HG03280 (cell line): ENCODE measurements around the gene DCTN2.

Experiments
- ATAC-seq: cut with Tn5 transposase; IDR thresholded peaks from one replicate; pipeline ENCODE4 v1.9.1; 2021; ENCODE audit warnings: mild to moderate bottlenecking, moderate library complexity; ENCODE audit not compliant: unreplicated experiment

Gene DCTN2

GRCh38 chr12:57550641-57551549, 3.9 kb upstream of the DCTN2 start:
- no peak for ATAC-seq

GRCh38 chr12:57549909-57550640, 3.1 kb upstream of the DCTN2 start, which contains the start of gene KIF5A:
Gene KIF5A (plus strand): TSS chr12:57550044. CDS start chr12:57550272, 228 bp downstream.
- ATAC-seq: no peak

- ATAC-seq: no peak
Observed at GRCh38 chr12:57549203-57549908, 2.4 kb upstream of the DCTN2 start.

- ATAC-seq: no peak
Observed at GRCh38 chr12:57548488-57548887, 1.5 kb upstream of the DCTN2 start.

DNA sequence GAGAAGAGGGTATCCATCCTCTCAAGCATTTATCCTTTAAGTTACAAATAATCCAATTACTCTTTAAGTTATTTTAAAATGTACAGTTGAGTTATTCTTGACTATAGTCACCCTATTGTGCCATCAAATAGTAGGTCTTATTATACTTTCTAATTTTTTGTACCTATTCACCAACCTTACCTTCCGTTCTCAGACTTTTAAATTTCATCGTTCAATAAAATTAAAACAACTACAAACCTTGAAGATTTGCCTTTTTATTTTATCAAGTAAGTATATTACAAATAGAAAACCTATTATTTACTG, 972 bp upstream of the DCTN2 start:
- no peak for ATAC-seq

GRCh38 chr12:57547288-57548012, 458 bp upstream of the DCTN2 start:
- no peak for ATAC-seq

DNA sequence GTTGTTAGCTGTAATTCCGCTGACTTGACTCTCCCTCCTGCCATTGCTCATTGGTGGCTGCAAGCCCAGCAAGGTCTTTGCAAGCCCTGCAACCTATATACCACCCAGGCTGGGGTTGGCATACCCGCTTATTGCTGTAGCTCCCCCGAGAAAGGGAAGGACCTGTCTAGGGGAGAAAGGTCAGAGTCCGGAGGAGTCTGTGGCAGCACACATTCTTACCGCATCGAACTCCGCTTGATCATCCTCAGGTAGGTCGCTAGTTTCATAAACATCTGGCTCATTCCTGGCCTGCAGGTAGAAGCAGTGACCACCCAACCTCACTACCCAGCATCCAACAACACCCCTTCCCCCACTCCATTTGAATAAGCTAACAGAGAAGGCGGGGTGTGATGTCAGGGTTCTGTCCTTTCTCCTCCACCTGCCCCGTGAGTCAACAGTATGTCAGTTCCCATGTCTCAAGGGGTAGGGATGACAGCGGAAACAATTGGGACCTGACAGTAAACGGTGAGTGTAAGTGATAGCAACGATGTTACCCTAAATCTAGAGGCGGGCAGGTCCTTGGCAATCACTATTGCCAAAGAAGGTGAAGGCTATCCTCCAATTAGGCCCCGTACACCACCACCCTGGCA, 1.1 kb downstream of the DCTN2 start:
- ATAC-seq: no peak

GRCh38 chr12:57543581-57543980, 3.4 kb downstream of the DCTN2 start:
- ATAC-seq: no peak

- ATAC-seq: no peak
Observed at GRCh38 chr12:57541717-57542116, 5.3 kb downstream of the DCTN2 start.

GRCh38 chr12:57541001-57541400, 6.0 kb downstream of the DCTN2 start:
- no peak for ATAC-seq

GRCh38 chr12:57539134-57539768, 7.7 kb downstream of the DCTN2 start:
- no peak for ATAC-seq

- no peak for ATAC-seq
Observed at GRCh38 chr12:57536597-57536942, 10.4 kb downstream of the DCTN2 start.

DNA sequence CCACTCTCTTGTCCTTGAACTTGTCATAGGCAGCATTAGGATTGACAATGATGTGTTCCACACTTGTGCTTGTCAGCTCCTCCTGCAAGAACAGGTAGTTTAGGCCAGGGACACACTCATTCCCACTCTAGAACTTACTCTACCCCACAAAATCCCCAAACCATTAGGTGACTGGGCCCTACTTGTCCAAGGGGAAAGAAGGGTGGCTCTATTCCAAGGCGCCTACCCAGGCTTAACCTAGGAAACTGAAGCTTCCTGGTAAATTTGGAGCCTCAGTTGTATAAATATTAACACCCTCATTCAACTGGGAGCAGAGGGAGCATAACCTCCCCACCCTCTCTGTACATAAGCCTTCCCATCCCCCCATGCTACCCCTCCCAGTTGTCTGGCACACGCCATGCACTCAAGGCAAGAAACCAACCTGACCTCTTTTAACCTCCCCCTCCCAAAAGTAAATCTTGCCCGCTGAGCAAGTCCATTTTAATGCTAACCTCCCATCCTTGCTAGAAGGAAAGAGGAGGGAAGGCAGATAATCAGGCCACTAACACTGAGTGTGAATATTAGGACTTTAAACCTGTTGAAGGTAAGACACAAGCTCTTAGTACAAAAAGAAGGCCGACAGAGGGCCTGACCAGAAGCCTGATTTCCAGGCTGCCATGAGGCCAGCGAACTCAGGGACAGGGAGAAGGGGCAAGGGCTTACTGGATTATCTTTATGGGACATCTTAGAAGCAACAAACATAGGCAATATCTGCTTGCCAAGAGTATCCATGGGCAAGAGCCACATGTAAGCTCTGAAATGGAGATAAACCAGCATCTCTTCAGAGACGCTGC, 11.0 kb downstream of the DCTN2 start:
- ATAC-seq: no peak

- ATAC-seq: no peak
Observed at GRCh38 chr12:57534991-57535543, 11.9 kb downstream of the DCTN2 start.

DNA sequence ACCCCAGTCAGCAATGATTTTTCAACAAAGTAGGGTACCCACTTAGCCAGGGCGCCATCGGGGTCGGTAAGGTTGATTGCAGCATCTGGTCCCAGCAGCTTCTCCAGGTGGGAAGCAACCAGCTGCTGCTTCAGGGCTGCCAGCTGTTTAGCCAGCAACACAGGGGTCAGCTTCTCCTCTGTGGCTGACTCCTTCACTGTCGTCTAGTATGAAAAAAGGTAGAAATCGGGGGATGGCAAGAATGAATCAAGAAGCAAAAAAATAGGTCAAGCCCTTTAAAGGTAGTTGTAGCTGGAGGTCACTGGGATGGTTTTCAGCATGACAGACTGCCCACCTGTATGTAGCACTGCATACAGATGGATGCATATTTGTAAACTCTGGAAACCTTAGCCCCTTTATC, 12.7 kb downstream of the DCTN2 start:
- no peak for ATAC-seq

- no peak for ATAC-seq
Observed at GRCh38 chr12:57533108-57533507, 13.9 kb downstream of the DCTN2 start.

DNA sequence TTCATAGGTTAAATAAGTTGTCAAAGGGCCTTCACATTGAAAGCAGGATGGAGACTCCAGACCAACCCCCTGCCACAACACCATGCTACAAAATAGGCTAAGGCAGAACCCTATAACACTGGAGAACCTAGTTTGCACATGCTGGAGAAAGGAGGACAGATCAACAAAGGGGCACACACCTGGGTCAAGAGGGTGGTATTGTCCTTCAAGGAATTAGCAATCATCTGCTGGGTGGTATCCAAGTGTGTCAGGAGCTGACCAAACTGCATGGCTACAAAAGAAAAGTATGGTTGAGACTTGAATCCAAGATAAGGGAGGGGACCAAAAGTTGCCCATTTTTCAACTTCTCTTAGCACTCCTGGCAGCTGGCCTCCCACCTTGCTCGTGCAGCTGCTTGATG, 15.2 kb downstream of the DCTN2 start:
- no peak for ATAC-seq

GRCh38 chr12:57530396-57531142, 16.4 kb downstream of the DCTN2 start:
- no peak for ATAC-seq
